HG02763 (cell line): ENCODE measurements around the gene OR2Y1.
"Not testable (repeated sequence)": the region's sequence is repeated elsewhere in the genome, so short reads cannot be mapped to it uniquely, and the experiment has no call there.

Source experiments
- ATAC-seq: cut with Tn5 transposase; IDR thresholded peaks from one replicate; pipeline ENCODE4 v1.9.1; 2021; ENCODE audit warnings: mild to moderate bottlenecking, moderate library complexity; ENCODE audit not compliant: unreplicated experiment

Gene OR2Y1

GRCh38 chr5:180740953-180741352 lies 1.1 kb upstream of the OR2Y1 start:
- not testable (repeated sequence) for ATAC-seq

- ATAC-seq, result no peak
Measured at GRCh38 chr5:180739271-180739670, 587 bp downstream of the OR2Y1 start.

- ATAC-seq, result no peak
Measured at GRCh38 chr5:180736536-180736935, 3.3 kb downstream of the OR2Y1 start.

GRCh38 chr5:180724944-180725343 lies 14.9 kb downstream of the OR2Y1 start:
- ATAC-seq, result no peak

GRCh38 chr5:180723936-180724335 lies 15.9 kb downstream of the OR2Y1 start:
- ATAC-seq, result no peak

GRCh38 chr5:180720486-180720885 lies 19.4 kb downstream of the OR2Y1 start:
- ATAC-seq, result no peak

GRCh38 chr5:180719781-180720180 lies 20.1 kb downstream of the OR2Y1 start:
- ATAC-seq, result no peak

GRCh38 chr5:180718810-180719453 lies 20.9 kb downstream of the OR2Y1 start:
- ATAC-seq, result no peak

- ATAC-seq, result no peak
Measured at GRCh38 chr5:180717989-180718388, 21.9 kb downstream of the OR2Y1 start.

GRCh38 chr5:180704362-180704761 lies 35.5 kb downstream of the OR2Y1 start:
- no peak for ATAC-seq

- ATAC-seq, result no peak
Measured at GRCh38 chr5:180703912-180704311, 35.9 kb downstream of the OR2Y1 start.

GRCh38 chr5:180703371-180703770 lies 36.5 kb downstream of the OR2Y1 start:
- ATAC-seq, result not testable (repeated sequence)

GRCh38 chr5:180700440-180700839 lies 39.4 kb downstream of the OR2Y1 start:
- ATAC-seq, result not testable (repeated sequence)

GRCh38 chr5:180699042-180699441 lies 40.8 kb downstream of the OR2Y1 start:
- no peak for ATAC-seq

- ATAC-seq, result no peak
Measured at GRCh38 chr5:180696116-180696515, 43.7 kb downstream of the OR2Y1 start.

- no peak for ATAC-seq
Measured at GRCh38 chr5:180692429-180692828, 47.4 kb downstream of the OR2Y1 start.

- no peak for ATAC-seq
Measured at GRCh38 chr5:180691046-180691445, 48.8 kb downstream of the OR2Y1 start.

GRCh38 chr5:180690562-180690961 lies 49.3 kb downstream of the OR2Y1 start:
- no peak for ATAC-seq

GRCh38 chr5:180689775-180690174 lies 50.1 kb downstream of the OR2Y1 start:
- ATAC-seq, result no peak
